Heart right ventricle (tissue), 16 donors: ENCODE data around the gene ATP10A. TPM values are rescaled to one million over a fixed set of nuclear protein-coding genes. Genes with fewer than 3 reads are reported as not detected.

Source experiments
- ATAC-seq, 8 donors: fragments of 200-7000 bp; cut with Tn5 transposase; one replicate each; pipeline ENCODE4 v1.9.1; 2020; ENCODE audit warnings: mild to moderate bottlenecking in 8 of 8, moderate library complexity in 8 of 8, moderate number of reproducible peaks in 1 of 8
- DNase-seq, 2 donors: peaks; one replicate each; pipeline ENCODE4 v3.0.0-alpha.2; 2020
- H3K27ac ChIP-seq, 10 donors: fragments of 200-600 bp; sonication (generic) in 2 of 10; one replicate each; pipeline versions ENCODE4 v1.5.0 to v1.8.0; 2020 to 2022; ENCODE audit warnings: mild to moderate bottlenecking in 3 of 10
- H3K27me3 ChIP-seq, 7 donors: fragments of 200-600 bp; one replicate each; pipeline ENCODE4 v1.8.0; 2021 to 2022; ENCODE audit warnings: mild to moderate bottlenecking in 2 of 7
- H3K36me3 ChIP-seq, 9 donors: fragments of 200-600 bp; sonication (generic) in 1 of 9; one replicate each; pipeline versions ENCODE4 v1.5.0 to v1.8.0; 2020 to 2022; ENCODE audit warnings: mild to moderate bottlenecking in 2 of 9
- H3K4me1 ChIP-seq, 9 donors: fragments of 200-600 bp; sonication (generic) in 1 of 9; one replicate each; pipeline versions ENCODE4 v1.5.0 to v1.8.0; 2020 to 2022; ENCODE audit warnings: mild to moderate bottlenecking in 4 of 9
- H3K4me3 ChIP-seq, 10 donors: fragments of 200-600 bp; sonication (generic) in 2 of 10; one replicate each; pipeline versions ENCODE4 v1.5.0 to v1.8.0; 2020 to 2022; ENCODE audit warnings: mild to moderate bottlenecking in 7 of 10, moderate library complexity in 2 of 10
- H3K9me3 ChIP-seq, 11 donors: fragments of 200-600 bp in 10 of 11; sonication (generic) in 2 of 11; one replicate each; pipeline versions ENCODE4 v1.5.0 to v1.8.0; 2013 to 2022; ENCODE audit warnings: mild to moderate bottlenecking in 2 of 11, control low read depth in 1 of 11, moderate library complexity in 1 of 11
- WGBS, 2 donors: extraction: QIAGEN DNeasy Blood & Tissue Kit; methylation state at CpG; one replicate each; pipeline ENCODE4 v1.1.7; 2013; ENCODE audit warnings: inconsistent platforms in 1 of 2; 5-methylcytosine and 5-hydroxymethylcytosine counted together
- intact Hi-C, 10 donors: fragments of 100-400 bp; cut with DNase I; formaldehyde crosslinking; loops; one replicate each; pipeline versions ENCODE4 v1.11.1 to v1.14.2; 2022
- polyA plus RNA-seq, 2 donors: library from polyadenylated mRNA; stranded (reverse); fragments of 200-250 nt; gene quantifications; one replicate each; pipeline ENCODE4 v1.2.3, GENCODE V29; 2013
- total RNA-seq, 10 donors: library from RNA; stranded (reverse); fragmentation: NEBNext Ultra II Directional in 3 of 10; extraction: Animal tissue kit (Norgen Biotek cat#: 25700) in 3 of 10; gene quantifications; one replicate each; pipeline versions ENCODE4 v1.2.1 to v1.2.4, GENCODE V29; 2021 to 2023
- TF ChIP-seq, protein P1 (sequence below), 9 donors: fragments of 200-600 bp; sonication (generic) in 2 of 9; IDR thresholded peaks; one replicate each; pipeline versions ENCODE4 v1.5.0 to v1.8.0; 2021 to 2022; ENCODE audit warnings: antibody characterized with exemption in 9 of 9, mild to moderate bottlenecking in 5 of 9, moderate library complexity in 1 of 9
- donor health status: Arrhythmogenic right ventricular cardiomyopathy.
- donor health status: ischemic (EF 13 %, LVEDD 7.1; RV severe dilation, severe dysfunction).
- donor health status: healthy with polysubstance abuse.
- donor health status: DM: no; HTN: yes; CAD: no.
- donor health status: DM: no; HTN: no; CAD: no.
- donor health status: ischemic (EF 25% LVEDD 6.9; RV normal size, moderate dysfunction).
- donor health status: ischemic (EF 25% LVEDD 5.7; RV mildly dilated, moderate dysfunction).
- donor health status: healthy.
- donor health status: DM: yes; HTN: yes; CAD: no.
- donor health status: Ischemic cardiomyopathy.
- donor health status: ischemic (EF 35%, LVEDD 5.7; RV mildly dilated, moderate dysfunction).
- donor health status: nonischemic (EF 11% LVEDD 7.7; RV severe dilation, severe dysfunction).
- donor health status: DM: yes; HTN: yes; CAD: no.
- donor health status: PGD.
- donor health status: ischemic (EF 29% LVEDD 5.4; RV normal size, mild dysfunction).
- donor health status: nonischemic (EF 23%, LVEDD 6.1; RV moderate dilation, normal function).

ATP10A gene
- total and polyA plus RNA-seq, 12 donors: 0.45 to 2.2 (median 0.89) TPM

DNA sequence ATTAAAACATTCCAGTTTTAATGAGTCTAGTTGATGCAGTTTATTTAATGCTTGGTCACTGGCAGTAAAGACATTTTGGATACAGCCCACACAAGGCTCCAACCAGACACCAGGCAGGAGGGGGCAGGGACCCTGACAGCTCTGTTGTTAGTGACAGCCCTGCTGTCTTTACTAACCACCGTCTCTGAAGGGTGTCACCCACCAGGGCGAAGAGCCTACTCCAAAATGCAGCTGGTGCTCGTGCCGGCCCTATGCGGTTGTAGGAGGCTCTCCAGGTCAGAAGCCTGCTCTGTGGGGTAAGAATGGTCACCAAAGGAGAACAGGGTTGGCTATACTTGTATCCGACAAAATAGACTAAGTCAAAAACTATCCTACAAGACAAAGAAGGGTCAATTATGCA lies 132.2 kb downstream of the ATP10A start:
- ATAC-seq (no peak), DNase-seq (no peak)
- Histone ChIP-seq H3K4me1 (peaks cover 0 to 3% (median 0%) of the 10 kb centered on the region in 9 donors), H3K9me3 (no peaks in the 10 kb centered on the region), H3K27ac (no peak overlapping the region), H3K27me3 (no peaks in the 10 kb centered on the region), H3K4me3 (no peak overlapping the region), H3K36me3 (no peaks in the 10 kb centered on the region)
- TF ChIP-seq, protein P1, sequence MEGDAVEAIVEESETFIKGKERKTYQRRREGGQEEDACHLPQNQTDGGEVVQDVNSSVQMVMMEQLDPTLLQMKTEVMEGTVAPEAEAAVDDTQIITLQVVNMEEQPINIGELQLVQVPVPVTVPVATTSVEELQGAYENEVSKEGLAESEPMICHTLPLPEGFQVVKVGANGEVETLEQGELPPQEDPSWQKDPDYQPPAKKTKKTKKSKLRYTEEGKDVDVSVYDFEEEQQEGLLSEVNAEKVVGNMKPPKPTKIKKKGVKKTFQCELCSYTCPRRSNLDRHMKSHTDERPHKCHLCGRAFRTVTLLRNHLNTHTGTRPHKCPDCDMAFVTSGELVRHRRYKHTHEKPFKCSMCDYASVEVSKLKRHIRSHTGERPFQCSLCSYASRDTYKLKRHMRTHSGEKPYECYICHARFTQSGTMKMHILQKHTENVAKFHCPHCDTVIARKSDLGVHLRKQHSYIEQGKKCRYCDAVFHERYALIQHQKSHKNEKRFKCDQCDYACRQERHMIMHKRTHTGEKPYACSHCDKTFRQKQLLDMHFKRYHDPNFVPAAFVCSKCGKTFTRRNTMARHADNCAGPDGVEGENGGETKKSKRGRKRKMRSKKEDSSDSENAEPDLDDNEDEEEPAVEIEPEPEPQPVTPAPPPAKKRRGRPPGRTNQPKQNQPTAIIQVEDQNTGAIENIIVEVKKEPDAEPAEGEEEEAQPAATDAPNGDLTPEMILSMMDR (IDR thresholded peaks at IDR 0.05): no peak
- intact Hi-C loops: loop anchor here in 3 of 10 donors (10.0 kb wide), 2 partner anchors 64 to 204 kb away; no protein-coding TSS in a partner anchor
- 92% methylated on average over 6 of the region's 6 CpGs for WGBS, 2 donors

DNA sequence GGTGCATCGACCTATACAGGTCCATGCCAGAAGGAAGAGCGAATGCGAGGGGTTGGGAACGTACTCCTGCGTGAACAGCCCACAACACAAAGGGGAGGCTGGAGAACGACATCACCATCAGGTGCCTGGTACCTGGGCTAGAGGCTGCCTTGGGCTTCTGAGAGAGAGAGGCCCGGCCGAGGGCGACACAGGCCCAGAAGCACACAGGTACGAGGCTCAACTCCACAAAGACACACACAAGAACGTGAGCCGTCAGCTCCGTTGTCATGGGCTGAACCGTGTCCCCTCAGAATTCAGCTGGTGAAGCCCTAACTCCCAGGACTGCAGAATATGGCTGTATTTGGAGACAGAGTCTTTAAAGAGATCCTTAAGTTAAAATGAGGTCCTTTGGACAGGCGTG lies 134.3 kb downstream of the ATP10A start:
- WGBS, 2 donors: 86 to 87% methylated on average over 15 of the region's 15 CpGs
- DNase-seq (no peak), ATAC-seq (no peak)
- Histone ChIP-seq H3K27me3 (no peaks in the 10 kb centered on the region), H3K36me3 (no peaks in the 10 kb centered on the region), H3K27ac (no peak overlapping the region), H3K4me3 (no peak overlapping the region), H3K4me1 (no peaks in the 10 kb centered on the region), H3K9me3 (no peaks in the 10 kb centered on the region)
- intact Hi-C loops: no loop called here
- TF ChIP-seq, protein P1 (IDR thresholded peaks at IDR 0.05): no peak

DNA sequence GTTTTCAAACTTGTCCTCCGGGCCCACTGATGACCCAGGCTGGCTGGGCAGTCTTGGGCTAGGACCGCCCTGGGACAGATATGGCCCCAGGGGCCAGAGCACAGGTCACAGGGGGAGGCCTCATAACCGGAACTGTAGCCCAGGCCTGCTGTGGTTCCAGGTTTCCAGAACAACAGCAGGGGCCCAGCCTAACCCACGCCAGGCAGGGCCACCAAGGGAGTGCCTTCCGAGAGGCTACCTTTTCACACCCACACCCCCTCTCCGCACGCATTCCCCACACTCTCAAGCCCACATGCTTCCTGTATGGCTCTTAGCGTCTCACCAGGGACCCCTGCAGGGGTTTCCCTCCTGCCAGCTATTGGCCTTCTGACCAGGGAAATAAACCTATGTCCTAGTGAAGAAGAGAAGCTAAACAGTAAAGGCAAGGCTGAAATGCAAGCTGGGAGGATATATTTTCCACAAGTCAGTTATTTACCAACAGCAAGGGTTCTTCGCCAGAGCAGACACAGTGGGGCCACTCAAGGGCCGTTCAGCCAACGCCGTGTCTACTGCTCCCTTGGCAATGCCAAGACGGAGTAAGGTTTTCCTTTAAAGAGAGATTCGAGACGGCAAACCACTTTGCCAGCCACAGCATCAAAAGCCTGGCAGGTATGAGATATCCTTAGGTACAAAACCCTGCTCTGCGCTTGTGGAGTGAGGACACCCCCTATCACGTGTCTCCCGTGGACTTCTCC lies 135.1 kb downstream of the ATP10A start:
- Histone ChIP-seq H3K4me1 (no peaks in the 10 kb centered on the region), H3K9me3 (no peaks in the 10 kb centered on the region), H3K36me3 (no peaks in the 10 kb centered on the region), H3K4me3 (no peak overlapping the region), H3K27me3 (no peaks in the 10 kb centered on the region), H3K27ac (no peak overlapping the region)
- ATAC-seq (no peak), DNase-seq (no peak)
- 84 to 85% methylated on average over 18 of the region's 18 CpGs for WGBS, 2 donors
- intact Hi-C loops: no loop called here
- TF ChIP-seq, protein P1 (IDR thresholded peaks at IDR 0.05): no peak

DNA sequence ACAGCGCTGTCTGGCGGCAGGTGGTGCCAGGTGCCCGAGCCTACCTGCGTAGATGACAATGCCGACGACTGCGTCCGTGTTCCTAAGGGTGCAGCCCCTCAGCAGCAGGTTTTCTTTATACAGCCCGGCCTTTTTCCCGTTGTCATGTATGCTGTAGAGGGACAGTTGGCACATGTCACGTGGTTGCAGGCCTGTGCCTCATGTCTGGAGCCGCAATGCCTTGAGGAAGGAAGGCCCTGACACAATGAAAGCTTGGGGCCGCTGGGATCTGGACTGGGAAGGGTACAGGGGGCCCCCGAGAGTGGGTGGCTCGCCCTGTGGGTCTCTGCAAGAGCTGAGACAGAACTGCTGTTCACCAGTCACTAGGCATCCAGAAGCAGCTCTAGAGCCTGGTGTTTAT lies 136.0 kb downstream of the ATP10A start:
- TF ChIP-seq, protein P1 (IDR thresholded peaks at IDR 0.05): no peak
- Histone ChIP-seq H3K27ac (no peak overlapping the region), H3K36me3 (no peaks in the 10 kb centered on the region), H3K4me1 (no peaks in the 10 kb centered on the region), H3K9me3 (no peaks in the 10 kb centered on the region), H3K27me3 (no peaks in the 10 kb centered on the region), H3K4me3 (no peak overlapping the region)
- DNase-seq (no peak), ATAC-seq (no peak)
- intact Hi-C loops: no loop called here
- WGBS, 2 donors: 93 to 95% methylated on average over 15 of the region's 15 CpGs
